HPDE6-E6E7 (cell line): Measurements from ENCODE around the gene DGCR2.
"Not testable (repeated sequence)": the region's sequence is repeated elsewhere in the genome, so short reads cannot be mapped to it uniquely, and the experiment has no call there.

Experiments used
- DNase-seq: peaks from one replicate; pipeline ENCODE4 v3.0.0; 2011; ENCODE audit warnings: missing footprints; ENCODE audit errors: extremely low spot score

Gene DGCR2

DNA sequence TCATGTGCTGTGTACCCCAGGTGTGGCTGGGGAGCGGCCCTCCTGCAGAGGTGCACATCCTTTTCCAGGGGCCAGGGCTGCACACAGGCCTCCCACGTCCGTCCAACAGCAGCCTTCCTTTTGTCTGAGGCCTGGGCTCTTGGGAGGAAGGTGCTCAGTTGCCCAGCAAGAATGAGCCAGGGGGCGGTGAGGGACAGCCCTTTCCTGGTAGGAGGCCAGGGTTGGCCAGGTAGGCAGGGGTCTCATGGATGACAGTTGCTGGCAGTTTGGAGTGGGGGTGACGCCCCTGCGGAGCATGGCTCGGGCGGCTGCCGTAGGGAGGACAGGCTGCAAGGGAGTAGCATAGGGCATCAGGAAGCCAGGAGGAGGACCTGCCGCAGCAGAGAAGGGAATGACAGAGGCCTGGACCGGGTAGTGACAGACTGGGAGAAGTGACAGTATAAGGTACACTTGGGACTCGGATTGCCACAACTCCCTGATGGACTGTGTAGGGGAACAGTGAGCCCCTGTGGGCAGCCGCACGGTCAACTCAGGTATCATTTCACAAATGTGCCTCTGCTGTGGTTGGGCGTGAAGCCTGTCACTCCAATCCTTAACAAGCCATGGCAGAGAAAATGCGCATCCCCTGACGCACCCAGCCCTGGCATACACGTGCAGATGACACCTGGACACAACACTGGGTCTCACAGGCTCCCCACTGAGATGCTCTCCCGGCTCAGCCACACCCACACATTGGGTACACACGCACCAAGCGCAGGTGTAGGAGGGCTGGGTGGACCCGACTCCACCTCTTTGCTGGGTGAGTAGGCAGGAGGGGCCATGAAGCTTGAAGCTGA lies 79.7 kb downstream of the DGCR2 start:
- DNase-seq: no peak

GRCh38 chr22:19041704-19042074 lies 80.5 kb downstream of the DGCR2 start:
- no peak for DNase-seq

- DNase-seq: no peak
Measured at GRCh38 chr22:19040888-19041703, 81.1 kb downstream of the DGCR2 start.

DNA sequence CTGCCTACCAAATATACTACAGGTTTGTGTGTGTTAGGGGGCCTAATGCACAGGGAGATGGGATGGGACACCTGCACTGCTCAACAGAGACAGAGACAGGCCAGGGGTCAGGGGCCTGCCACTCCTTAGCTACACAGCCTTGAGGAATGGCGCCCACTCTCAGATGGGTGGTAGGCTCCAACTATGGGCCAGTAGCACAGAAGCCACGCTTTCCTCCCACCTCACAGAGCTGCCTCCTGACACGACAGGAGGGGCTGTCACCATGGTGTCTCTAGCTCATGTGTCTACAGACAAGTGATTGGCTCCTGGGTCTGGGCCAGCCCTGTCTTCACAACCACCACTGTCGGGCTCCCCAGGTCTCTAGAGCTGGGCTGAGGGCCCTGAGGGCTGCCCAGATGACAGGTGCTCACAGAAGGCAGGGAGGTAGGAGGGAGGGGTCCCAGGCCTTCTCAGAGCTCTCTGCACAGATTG lies 81.8 kb downstream of the DGCR2 start:
- DNase-seq: no peak

DNA sequence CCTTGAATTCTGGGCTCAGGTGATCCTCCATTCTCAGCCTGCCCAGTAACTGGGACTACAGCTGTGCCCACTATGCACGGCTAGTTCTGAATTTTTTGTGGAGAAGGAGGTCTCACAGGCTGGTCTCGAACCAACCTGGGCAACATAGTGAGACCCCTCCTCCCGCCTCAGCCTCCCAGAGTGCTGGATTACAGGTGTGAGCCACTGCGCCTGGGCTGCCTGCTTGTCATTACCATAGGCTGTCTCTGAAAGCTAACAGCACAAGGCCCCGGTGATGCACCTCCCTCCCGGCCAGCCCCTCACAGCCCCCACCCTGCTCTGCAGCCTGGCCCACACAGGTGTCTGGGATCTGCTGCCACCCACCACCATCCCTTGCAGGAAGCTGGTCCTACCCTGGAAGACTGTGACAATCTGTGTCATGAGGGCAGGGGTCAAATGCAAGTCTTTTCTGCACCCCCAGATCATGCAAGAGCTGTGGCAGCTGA lies 82.4 kb downstream of the DGCR2 start:
- no peak for DNase-seq

DNA sequence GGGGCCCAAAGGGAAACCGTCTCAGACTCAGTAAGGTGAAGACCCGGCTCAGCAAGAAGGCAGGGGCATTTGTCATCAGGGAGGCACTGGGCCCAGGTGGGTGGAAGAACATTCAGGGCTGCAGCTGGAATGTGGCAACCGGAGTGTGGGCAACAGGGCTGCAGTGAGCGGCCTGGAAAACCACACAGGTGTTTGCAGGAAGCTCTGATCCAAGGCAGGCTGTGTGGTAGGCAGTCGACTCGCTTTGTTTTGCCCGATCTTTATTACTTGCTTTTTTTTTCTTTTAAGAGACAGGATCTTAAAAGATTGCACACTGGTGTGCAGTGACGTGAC lies 82.8 kb downstream of the DGCR2 start:
- DNase-seq: no peak

- DNase-seq: no peak
Measured at GRCh38 chr22:19038728-19039447, 83.3 kb downstream of the DGCR2 start.

GRCh38 chr22:19038164-19038546 lies 84.1 kb downstream of the DGCR2 start:
- DNase-seq: no peak

DNA sequence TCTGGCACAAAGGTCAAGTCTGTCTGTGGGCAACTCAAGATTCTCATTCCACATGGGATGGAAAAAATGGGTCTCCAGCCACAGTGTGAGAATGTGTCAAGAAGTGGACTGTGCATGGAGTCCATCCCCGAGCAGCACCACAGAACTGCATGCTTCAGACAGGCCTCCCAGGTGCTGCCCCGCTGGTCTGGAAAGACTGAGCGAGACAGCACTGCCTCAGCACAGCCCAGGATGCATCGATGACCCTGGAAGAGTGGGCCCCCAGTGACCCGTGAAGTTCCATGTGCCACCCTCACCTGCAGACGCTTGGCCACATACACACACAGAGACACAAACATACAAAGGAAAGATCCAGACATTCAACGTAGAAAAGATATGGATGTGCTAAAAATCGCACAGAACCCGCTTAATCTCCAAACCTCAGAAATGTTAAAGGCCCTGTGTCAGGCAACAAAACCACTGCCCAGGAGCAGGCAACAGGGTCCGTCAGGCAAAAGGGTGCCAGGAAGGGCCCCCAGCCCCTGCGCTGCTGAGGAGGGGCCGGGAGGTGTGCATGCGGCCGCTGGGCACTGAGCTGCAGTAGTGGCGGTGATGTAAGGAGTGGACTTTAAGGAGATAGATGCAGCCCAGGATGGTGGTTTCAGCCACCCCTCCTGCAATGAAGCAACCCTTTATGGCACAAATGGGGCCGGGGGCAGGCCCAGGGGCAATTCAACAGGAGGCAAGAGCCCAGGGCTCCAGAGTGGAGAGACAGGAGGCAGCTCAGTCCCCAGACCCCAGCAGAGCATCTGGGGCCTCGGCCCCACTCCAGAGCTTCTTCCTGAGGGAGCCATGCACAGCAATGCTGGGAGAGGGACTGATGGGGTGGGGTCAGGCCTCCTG lies 84.7 kb downstream of the DGCR2 start:
- DNase-seq: no peak

DNA sequence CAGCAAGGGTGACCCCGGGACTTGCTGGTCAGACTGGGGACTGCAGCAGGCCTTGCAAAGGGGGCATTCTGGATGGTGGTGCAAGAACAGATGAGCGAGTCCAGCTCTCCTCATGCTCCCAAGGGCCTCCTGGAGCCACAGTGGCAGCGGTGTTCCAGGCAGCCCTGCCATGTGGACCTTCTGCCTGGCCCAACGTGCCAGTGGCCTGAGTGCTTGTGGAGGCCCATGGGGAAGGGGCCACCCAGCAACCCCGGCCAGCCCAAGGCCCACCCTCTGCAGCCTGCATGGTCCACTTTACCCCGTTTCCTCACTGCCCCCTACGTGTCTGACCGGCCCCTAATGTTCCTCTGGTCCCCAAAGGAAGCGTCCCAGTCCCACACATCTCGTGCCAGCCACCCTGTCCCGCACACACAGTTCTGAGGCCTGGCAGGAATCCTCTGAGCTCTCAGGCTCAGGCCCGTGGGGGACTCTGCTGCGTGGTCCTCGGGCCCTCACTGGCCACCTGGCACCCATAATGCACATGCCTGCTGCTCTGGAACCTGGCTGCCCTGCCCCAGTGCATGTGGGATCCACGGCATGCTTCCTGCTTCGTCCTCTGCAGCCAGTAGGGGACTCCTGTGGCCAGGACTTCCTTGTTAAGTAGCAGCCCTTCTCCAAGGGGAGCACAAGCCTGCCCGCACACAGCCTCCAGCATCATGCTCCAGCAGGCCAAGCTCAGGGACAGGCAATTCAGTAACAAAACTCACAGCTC lies 85.5 kb downstream of the DGCR2 start:
- no peak for DNase-seq

DNA sequence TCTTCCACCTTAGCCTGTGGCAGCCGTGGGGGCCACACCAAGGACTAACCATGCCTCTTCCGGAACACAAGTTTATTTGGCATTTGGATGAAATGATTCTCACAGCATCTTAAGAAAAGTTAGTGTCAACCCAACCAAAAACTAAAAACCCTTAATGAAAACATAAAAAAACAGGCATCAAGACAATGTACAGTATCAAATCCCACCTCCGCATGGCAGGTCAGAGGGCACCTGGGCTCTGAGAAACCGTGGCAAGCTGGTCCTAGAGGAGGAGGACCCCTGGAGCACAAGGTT lies 86.0 kb downstream of the DGCR2 start:
- DNase-seq: no peak

DNA sequence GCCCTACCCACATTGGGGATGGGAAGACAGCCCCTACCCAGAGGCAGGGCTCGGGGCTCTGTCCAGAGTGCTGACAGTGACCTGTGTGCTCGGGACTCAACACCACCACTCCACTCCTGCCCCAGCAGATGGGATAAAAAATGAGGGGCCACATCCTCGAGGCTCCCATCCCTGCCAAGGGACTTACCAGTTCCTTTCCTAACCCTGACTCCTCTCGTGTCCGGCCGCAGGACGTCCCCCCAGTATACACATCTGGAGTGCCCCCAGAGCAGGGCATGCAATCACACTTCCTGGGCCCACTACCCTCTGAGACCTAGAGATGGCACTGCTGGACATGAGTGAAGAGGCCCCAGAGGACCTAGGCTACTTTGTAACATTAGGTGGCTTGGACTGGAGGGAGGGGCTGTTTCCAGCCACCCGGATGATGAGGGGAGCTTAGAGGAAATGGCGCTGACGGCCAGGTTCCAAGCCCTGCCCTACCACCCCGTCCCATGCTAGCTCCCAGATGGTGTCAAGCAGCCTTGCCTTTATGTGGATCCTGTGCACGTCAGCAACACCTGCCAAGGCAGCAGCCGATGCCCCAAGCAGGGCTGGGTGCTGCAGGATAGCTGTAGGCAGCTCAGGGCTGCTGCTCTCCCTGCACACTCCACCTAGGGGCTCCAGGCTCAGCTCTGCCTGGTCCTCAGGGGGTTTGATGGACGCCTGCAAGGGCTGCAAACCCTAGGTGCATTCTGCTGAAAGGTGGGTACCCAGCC lies 86.6 kb downstream of the DGCR2 start:
- DNase-seq: no peak

DNA sequence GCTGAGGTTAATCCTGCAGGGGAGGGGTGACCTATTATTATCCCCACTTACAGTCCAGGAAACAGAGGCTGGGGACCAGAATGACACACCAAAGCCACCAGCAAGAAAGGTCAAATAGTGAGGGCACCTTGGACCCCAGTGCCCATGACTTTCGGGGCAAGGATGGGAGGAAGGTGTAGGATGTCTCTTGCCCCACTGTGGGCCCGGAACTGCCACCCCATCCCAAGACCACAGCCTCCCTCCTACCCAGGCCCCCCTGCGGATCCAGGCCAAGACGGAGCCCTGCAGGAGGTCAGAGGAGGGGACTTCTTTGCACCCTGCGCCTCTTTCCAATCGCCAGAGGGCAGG lies 87.1 kb downstream of the DGCR2 start:
- DNase-seq: not testable (repeated sequence)

GRCh38 chr22:19034724-19035120 lies 87.5 kb downstream of the DGCR2 start:
- DNase-seq: not testable (repeated sequence)

DNA sequence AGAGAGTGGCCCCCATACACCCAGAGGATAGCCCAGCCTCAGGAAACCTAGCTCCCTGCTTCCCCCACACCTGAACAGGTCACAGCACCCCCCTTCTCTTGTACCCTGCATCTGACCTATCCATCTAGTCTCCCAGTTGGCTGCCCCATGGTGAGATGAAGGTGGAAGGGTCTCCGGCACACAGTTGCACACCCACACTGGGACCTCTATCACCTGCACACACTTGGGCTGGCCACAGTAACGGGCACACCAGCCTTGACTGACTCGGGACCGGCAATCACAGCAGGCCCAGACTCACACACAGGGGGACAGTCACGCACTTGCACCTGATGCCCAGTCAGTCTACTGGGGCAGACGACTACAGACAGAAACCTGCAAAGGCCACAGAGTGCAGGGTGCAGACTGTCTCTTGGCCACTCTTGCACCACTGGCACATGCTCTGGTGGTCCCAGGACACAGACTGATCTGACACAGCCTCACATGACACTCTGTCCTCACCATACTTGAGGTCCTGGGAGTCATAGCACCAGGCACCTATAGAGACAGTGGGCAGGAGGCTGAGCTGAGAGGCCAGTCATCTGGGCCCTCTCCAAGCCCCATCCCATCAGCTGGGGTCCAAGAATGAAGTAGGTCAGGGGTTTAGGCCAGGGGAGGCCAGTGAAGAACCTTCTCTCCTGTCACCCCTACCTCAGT lies 88.0 kb downstream of the DGCR2 start:
- not testable (repeated sequence) for DNase-seq

- DNase-seq: not testable (repeated sequence)
Measured at GRCh38 chr22:19033568-19033905, 88.7 kb downstream of the DGCR2 start.

DNA sequence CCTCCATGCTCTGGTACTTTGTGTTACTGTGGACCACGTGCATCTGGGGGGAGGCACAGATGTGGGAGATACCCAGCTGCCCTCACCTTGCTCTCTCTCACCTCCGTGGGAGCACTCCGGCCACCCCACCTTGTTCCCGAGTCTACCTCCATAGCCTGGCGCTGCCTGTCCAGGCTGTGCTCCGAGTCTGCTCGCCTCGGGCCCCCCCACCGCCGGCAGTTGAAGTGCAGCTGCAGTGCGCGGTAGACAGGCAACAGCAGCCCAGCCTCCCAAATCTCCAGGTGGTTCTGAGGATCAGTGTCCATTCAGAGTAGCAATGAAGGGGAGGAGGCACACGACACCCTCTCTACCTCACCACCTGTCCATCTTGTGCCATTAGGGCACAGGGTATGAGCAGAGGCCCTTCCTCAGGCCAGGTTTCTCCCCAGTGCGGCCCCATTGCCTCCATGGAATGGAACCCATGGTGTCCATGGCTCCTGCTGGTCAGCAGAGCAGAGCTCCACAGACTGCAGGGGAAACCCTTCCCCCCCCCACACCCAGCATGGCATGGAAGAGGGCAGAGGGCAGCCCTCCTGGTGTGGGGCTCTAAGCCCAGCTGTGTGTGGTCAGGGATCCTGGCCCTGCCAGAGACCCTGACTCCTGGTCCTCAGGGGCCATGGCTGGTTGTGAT lies 89.2 kb downstream of the DGCR2 start:
- not testable (repeated sequence) for DNase-seq

DNA sequence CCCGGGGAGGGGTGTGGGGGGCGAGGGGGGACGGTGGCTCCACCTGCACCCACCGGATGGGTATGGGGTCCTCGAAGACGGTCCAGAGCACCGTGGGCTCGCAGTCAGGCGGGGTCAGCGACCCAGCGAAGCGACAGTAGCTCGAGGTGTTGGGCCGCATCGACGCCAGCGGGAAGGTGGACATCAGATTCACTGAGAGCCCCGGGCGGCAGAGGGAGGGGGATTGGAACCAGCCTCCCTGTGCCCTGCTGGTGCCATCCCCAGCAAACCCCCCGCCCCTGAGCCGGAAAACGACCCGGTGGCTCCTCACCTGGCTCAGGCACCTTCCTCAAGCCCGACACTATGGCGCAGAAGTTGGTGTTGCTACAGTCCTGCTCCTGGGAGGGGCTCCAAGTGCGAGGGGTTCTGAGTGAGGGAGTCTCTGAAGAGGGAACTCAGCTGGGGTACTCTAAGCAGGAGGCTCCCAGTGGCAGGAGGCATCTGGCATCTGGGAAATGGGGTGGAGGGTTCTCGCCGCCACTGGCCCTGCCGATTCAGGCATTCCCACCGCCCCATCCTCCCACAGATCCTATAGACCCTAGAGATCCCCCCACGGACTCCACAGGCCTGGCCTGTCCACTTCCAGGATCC lies 89.9 kb downstream of the DGCR2 start:
- not testable (repeated sequence) for DNase-seq

DNA sequence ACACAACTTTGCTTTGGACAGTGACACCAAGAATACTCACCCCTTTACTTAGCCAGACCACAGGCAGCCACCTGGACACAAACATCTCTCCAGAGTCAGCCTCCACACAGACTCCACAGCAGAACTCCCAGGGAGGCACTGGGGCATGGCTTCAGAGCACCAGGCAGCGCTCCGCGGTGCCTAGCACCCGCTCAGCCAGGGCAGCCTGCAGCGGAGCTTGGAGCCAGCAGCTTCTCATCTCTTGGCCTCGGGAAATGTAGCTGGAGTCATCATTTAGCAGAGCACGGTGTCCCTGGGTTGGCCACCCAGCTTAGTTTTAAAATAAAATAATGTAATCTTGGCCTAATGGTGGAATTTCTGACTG lies 91.3 kb downstream of the DGCR2 start:
- not testable (repeated sequence) for DNase-seq
